Neural crest cell (in vitro differentiated cells): ENCODE results near the gene ATP11A. TPM values are rescaled to one million over a fixed set of nuclear protein-coding genes. Genes with fewer than 3 reads are reported as not detected.
"Not testable (repeated sequence)": the region's sequence is repeated elsewhere in the genome, so short reads cannot be mapped to it uniquely, and the experiment has no call there.

ENCODE experiments used
- DNase-seq: peaks from one replicate; pipeline ENCODE4 v3.0.0; 2021; ENCODE audit warnings: low read depth, mixed read lengths, low spot score
- H3K27ac Mint-ChIP-seq: one replicate; pipeline ENCODE4 v1.8.0; 2021; ENCODE audit warnings: mild to moderate bottlenecking, mixed read lengths; ENCODE audit not compliant: unreplicated experiment
- H3K27me3 Mint-ChIP-seq: 2 replicates; pipeline ENCODE4 v1.8.0; 2021; ENCODE audit warnings: low read depth, mild to moderate bottlenecking, mixed read lengths
- H3K36me3 Mint-ChIP-seq: 2 replicates; pipeline ENCODE4 v1.8.0; 2021; ENCODE audit warnings: low read depth, mild to moderate bottlenecking, mixed read lengths
- H3K4me1 Mint-ChIP-seq: 2 replicates; pipeline ENCODE4 v1.8.0; 2021; ENCODE audit warnings: mixed read lengths
- H3K4me3 Mint-ChIP-seq: one replicate; pipeline ENCODE4 v1.8.0; 2021; ENCODE audit warnings: mild to moderate bottlenecking, mixed read lengths
- H3K9me3 Mint-ChIP-seq: 2 replicates; pipeline ENCODE4 v1.8.0; 2021; ENCODE audit warnings: mixed read lengths
- CTCF ChIP-seq: fragments of 200-600 bp; sonication (generic); conservative IDR thresholded peaks from 2 replicates; pipeline ENCODE4 v1.5.0; 2021; ENCODE audit warnings: antibody characterized with exemption, mild to moderate bottlenecking
- total RNA-seq: library from RNA; stranded (reverse); gene quantifications from 2 replicates; pipeline ENCODE4 v1.2.1, GENCODE V29; 2021

The ATP11A gene
- total RNA-seq, 1 donor from 2014 or later = 97.4 TPM

DNA sequence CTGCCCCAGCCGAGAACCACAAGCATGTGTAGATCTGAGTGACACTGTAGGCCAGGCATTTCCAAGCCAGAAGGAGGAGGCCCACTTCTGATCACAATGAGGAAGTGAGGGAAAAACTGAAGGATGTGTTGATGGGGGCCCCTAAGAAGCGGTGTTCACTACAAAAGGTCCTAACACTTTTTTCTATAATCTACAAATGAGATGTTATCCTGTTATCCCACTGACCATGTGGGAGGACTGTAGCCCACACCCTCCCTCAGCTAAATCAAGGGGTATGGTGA lies 180.2 kb downstream of the ATP11A start:
- no peak for DNase-seq
- peaks cover 7% of the 10 kb centered on the region for H3K4me1 Mint-ChIP-seq
- H3K36me3 Mint-ChIP-seq = peaks cover 8% of the 10 kb centered on the region
- H3K27me3 Mint-ChIP-seq = no peaks in the 10 kb centered on the region
- no peak overlapping the region for H3K4me3 Mint-ChIP-seq
- no peak overlapping the region for H3K27ac Mint-ChIP-seq
- no peak for TF ChIP-seq CTCF
- no peaks in the 10 kb centered on the region for H3K9me3 Mint-ChIP-seq

- DNase-seq = no peak
- peaks cover 7% of the 10 kb centered on the region for H3K4me1 Mint-ChIP-seq
- peaks cover 7% of the 10 kb centered on the region for H3K36me3 Mint-ChIP-seq
- peak overlapping the region; percentile 4 for H3K27ac Mint-ChIP-seq
- no peak for TF ChIP-seq CTCF
- H3K9me3 Mint-ChIP-seq = no peaks in the 10 kb centered on the region
- H3K4me3 Mint-ChIP-seq = no peak overlapping the region
- no peaks in the 10 kb centered on the region for H3K27me3 Mint-ChIP-seq
These were observed 181.0 kb downstream of the ATP11A start for GRCh38 chr13:112870737-112871287.

- Mint-ChIP-seq H3K4me1 (peaks cover 7% of the 10 kb centered on the region), H3K9me3 (no peaks in the 10 kb centered on the region), H3K36me3 (peaks cover 4% of the 10 kb centered on the region), H3K4me3 (no peak overlapping the region), H3K27ac (no peak overlapping the region), H3K27me3 (no peaks in the 10 kb centered on the region)
- DNase-seq = no peak
- TF ChIP-seq CTCF = no peak
These were observed 181.9 kb downstream of the ATP11A start for GRCh38 chr13:112871742-112872141.

DNA sequence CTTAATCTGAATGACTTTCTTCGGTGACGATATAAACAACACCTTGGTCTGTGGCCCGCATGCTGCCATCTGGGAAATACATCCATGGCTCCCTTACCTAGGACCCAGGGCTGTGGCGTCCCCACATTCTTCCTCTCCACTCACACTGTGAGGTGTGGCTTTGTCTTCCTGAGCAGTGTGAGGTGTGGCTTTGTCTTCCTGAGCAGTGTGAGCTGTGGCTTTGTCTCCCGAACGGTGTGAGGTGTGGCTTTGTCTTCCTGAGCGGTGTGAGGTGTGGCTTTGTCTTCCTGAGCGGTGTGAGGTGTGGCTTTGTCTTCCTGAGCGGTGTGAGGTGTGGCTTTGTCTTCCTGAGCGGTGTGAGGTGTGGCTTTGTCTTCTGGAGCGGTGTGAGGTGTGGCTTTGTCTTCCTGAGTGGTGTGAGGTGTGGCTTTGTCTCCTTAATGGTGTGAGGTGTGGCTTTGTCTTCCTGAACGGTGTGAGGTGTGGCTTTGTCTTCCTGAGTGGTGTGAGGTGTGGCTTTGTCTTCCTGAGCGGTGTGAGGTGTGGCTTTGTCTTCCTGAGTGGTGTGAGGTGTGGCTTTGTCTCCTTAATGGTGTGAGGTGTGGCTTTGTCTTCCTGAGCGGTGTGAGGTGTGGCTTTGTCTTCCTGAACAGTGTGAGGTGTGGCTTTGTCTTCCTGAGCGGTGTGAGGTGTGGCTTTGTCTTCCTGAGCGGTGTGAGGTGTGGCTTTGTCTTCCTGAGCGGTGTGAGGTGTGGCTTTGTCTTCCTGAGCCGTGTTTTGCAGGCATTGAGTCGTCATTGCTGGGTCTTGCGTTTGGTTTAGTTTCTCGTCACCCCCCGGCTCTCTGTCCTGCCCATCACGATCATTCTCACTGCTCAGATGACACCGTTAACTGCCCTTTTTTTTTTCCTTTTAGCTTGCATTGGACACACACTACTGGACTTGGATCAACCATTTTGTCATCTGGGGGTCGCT lies 183.1 kb downstream of the ATP11A start:
- not testable (repeated sequence) for H3K4me3 Mint-ChIP-seq, H3K36me3 Mint-ChIP-seq, H3K9me3 Mint-ChIP-seq, H3K27me3 Mint-ChIP-seq, DNase-seq, H3K4me1 Mint-ChIP-seq
- H3K27ac Mint-ChIP-seq = peak overlapping the region; percentile 43

DNA sequence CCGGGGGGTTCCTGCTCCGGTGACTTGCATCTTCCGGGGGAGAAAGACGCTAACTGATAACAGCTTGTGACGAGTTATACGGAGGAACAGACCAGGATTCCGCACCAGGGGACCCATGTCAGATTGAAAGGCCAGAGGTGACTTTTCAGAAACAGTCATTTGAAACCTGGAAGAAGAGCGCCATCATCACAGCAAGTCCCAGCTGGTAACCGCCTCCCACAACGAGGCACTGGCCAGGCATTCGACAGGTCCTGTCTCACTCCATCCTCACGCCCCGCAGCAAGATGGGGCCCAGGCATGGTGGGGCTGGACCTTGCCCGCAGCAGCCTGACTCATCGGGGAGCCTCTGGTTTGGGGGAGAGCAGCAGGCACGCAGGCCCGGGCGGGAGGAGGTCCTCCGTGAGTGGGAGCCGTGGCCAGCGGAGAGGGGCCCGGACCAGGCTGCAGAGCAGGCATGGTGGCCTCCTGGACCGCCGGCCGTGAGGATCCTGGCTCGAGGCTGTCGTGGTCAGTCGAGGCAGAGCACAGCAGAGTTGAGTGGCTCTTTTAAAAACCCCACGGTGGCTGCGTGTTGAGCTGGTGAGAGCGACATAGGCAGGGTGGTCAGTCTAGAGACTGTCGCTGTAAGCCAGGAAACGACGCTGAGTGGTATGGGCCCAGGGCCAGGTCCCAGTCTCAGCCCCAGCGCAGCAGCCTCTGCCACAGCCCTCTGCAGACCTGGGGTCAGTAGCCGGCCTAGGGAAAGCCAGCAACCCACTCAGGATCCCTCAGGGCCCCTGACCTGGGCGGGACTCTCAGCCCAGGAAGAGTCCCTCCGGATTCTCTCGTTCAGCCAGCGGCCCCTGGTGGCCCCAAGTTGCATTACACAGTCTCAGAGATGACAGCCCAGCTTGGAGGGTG lies 184.3 kb downstream of the ATP11A start:
- no peaks in the 10 kb centered on the region for H3K9me3 Mint-ChIP-seq
- no peaks in the 10 kb centered on the region for H3K27me3 Mint-ChIP-seq
- peaks cover 4% of the 10 kb centered on the region for H3K36me3 Mint-ChIP-seq
- H3K27ac Mint-ChIP-seq = peak overlapping the region; percentile 45
- peaks cover 7% of the 10 kb centered on the region for H3K4me1 Mint-ChIP-seq
- no peak overlapping the region for H3K4me3 Mint-ChIP-seq
- peak; percentile 85 for TF ChIP-seq CTCF
- DNase-seq = peak; percentile 86
